ENCODE data around the gene GNAQ. TPM values are rescaled to one million over a fixed set of nuclear protein-coding genes. Genes with fewer than 3 reads are reported as not detected.

Gene GNAQ
- total RNA-seq, 1 experiment from 2014 or later, result 48.6 TPM

DNA sequence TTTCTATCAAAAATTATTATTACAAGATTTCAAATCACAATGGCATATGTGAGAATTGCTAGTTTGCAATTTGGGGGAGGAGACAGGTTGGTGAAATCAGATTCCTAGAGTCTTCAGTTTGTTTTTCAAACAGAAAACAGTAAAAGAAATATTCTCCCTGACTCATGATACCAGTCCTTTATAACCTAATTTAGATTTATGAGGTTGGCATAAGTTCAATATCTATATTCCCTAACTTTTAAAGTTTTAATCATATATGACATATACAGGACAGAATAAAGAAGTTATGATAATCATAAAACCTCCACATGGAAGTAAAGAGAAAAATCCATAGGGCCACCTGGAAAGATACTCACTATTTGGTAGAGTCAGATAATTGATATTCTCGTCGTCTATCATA, 216.4 kb downstream of the GNAQ start:
- H3K27me3 ChIP-seq (ENCODE audit: insufficient read depth, low read length), result no peaks in the 10 kb centered on the region
- H4K8ac ChIP-seq (replicated peaks; ENCODE audit: insufficient read length, low read depth, low read length), result no peak overlapping the region
- no peak overlapping the region for H2BK12ac ChIP-seq (ENCODE audit: insufficient read length, low read depth, low read length)
- Mint-ChIP-seq H3K4me1 (no peaks in the 10 kb centered on the region; a peak in 1 of 4 replicates), H3K27ac (no peak overlapping the region), H3K9me3 (no peaks in the 10 kb centered on the region), H3K36me3 (ENCODE audit: insufficient read depth in 1 of 3, low read depth in 3 of 3) (peaks cover 0 to 8% (median 0%) of the 10 kb centered on the region in 3 experiments; a peak in 2 of 7 replicates), H3K4me3 (no peak overlapping the region), H3K27me3 (ENCODE audit: low read depth) (no peaks in the 10 kb centered on the region)
- no peak overlapping the region for H3K4ac ChIP-seq (ENCODE audit: low read depth, low read length)
- no peaks in the 10 kb centered on the region for H3K4me1 ChIP-seq (ENCODE audit: insufficient read depth, low read length)
- no peaks in the 10 kb centered on the region for H3K79me1 ChIP-seq (ENCODE audit: insufficient read depth, low read depth, low read length, poor library complexity, severe bottlenecking)
- H3K18ac ChIP-seq (ENCODE audit: insufficient read length, low read depth, low read length), result no peak overlapping the region
- H3K9ac ChIP-seq (ENCODE audit: extremely low read depth, insufficient read length, low read length), result no peak overlapping the region
- H3K56ac ChIP-seq (ENCODE audit: insufficient read length, low read depth, low read length), result no peak overlapping the region
- no peak overlapping the region for H2BK120ac ChIP-seq (ENCODE audit: low read depth, low read length, poor library complexity, severe bottlenecking)
- no peak overlapping the region for H3K27ac ChIP-seq (ENCODE audit: insufficient read length, low read depth, low read length)
- no peak overlapping the region for H3K23ac ChIP-seq (ENCODE audit: insufficient read length, low read depth, low read length)
- WGBS (ENCODE audit: extremely low coverage, insufficient read length, low lambda C conversion rate), result no CpG with 5 or more reads among the region's 2 CpGs
- H2AK5ac ChIP-seq (ENCODE audit: insufficient read length, low read length), result no peak overlapping the region
- DNase-seq, result no peak
- H2BK20ac ChIP-seq (ENCODE audit: low read depth, low read length, poor library complexity, severe bottlenecking), result no peak overlapping the region
- H4K91ac ChIP-seq (ENCODE audit: insufficient read length, low read depth, low read length), result no peak overlapping the region
- no peak overlapping the region for H2BK5ac ChIP-seq (ENCODE audit: insufficient read length, low read length)
- no peak overlapping the region for H3K4me2 ChIP-seq (ENCODE audit: insufficient read depth, insufficient read length, low read length)
- no peak overlapping the region for H2BK15ac ChIP-seq (ENCODE audit: low read depth, low read length)
- H3T11ph ChIP-seq (ENCODE audit: low read length), result no peak overlapping the region
- no peaks in the 10 kb centered on the region for H3K23me2 ChIP-seq (ENCODE audit: insufficient read length, low read depth, low read length, poor library complexity, severe bottlenecking)
- no peak overlapping the region for H2AFZ ChIP-seq (ENCODE audit: low read length)
- no peak overlapping the region for H3K14ac ChIP-seq (ENCODE audit: insufficient read depth, low read length)
- H4K20me1 ChIP-seq (ENCODE audit: control insufficient read depth, insufficient read depth, insufficient read length), result no peaks in the 10 kb centered on the region
- TF ChIP-seq CTCF (conservative IDR thresholded peaks at IDR 0.05), result no peak
- H3K9me3 ChIP-seq (ENCODE audit: control insufficient read depth, low read depth, low read length), result no peaks in the 10 kb centered on the region
- no peak overlapping the region for H4K5ac ChIP-seq (ENCODE audit: insufficient read length, low read depth, low read length)
- no peaks in the 10 kb centered on the region for H3K79me2 ChIP-seq (ENCODE audit: insufficient read depth, low read length)
